ENCODE results near the gene PRKAR1A. TPM values are rescaled to one million over a fixed set of nuclear protein-coding genes. Genes with fewer than 3 reads are reported as not detected.

PRKAR1A gene
- total and polyA plus RNA-seq, 2 of the 8 experiments (the other 6 are each of a cell fraction or from before 2014, with no cell fraction given), result 39.3 to 149 TPM

GRCh38 chr17:68587026-68587425 is 74.8 kb downstream of the PRKAR1A start (continued):
- TF ChIP-seq E2F6 (IDR thresholded peaks at IDR 0.05), result no peak
- TF ChIP-seq SP1 (IDR thresholded peaks at IDR 0.05; ENCODE audit: low read depth, low read length), result no peak
- TF ChIP-seq FOSL1 (IDR thresholded peaks at IDR 0.05; ENCODE audit: insufficient read depth, low read depth, low read length), result no peak
- no peak for TF ChIP-seq TEAD4 (IDR thresholded peaks at IDR 0.05; ENCODE audit: low read depth, low read length)
- TF ChIP-seq GTF2F1 (IDR thresholded peaks at IDR 0.05; ENCODE audit: borderline replicate concordance, low read depth, low read length), result no peak
- TF ChIP-seq CEBPB (IDR thresholded peaks at IDR 0.05; ENCODE audit: low read depth, low read length), result no peak
- no peak for TF ChIP-seq JUN (IDR thresholded peaks at IDR 0.05; ENCODE audit: low read depth, low read length)
- TF ChIP-seq POLR2AphosphoS5 (IDR thresholded peaks at IDR 0.05; ENCODE audit: low read depth, low read length), result no peak
- no peak for TF ChIP-seq POU5F1 (IDR thresholded peaks at IDR 0.05; ENCODE audit: low read depth, low read length)
- TF ChIP-seq CREB1 (IDR thresholded peaks at IDR 0.05), result no peak
